ENCODE results near the gene QSER1.

GRCh38 chr11:33000181-33000580, 107.6 kb downstream of the QSER1 start:
- TF ChIP-seq REST (IDR thresholded peaks at IDR 0.05) (no peak), ATF3 (IDR thresholded peaks at IDR 0.05) (no peak), CTCF (IDR thresholded peaks at IDR 0.05; ENCODE audit: low read depth, low read length, missing input control) (no peak), GABPA (IDR thresholded peaks at IDR 0.05 in 1 of 2, conservative IDR thresholded peaks at IDR 0.05 in 1 of 2) (no peak), TAF1 (conservative IDR thresholded peaks at IDR 0.05) (no peak), ZBTB33 (IDR thresholded peaks at IDR 0.05) (no peak), NR2F2 (IDR thresholded peaks at IDR 0.05) (no peak), RAD21 (IDR thresholded peaks at IDR 0.05) (no peak)

Data from liver (tissue), 3 donors.